Activated T-helper 1 cell treated with anti-CD3 and anti-CD28 coated beads, Interleukin-2, amount 50 U/mL, for 16 hours (primary cell): ENCODE results near the gene DDX47.
"Not testable (repeated sequence)": the region's sequence is repeated elsewhere in the genome, so short reads cannot be mapped to it uniquely, and the experiment has no call there.

Source experiments
- DNase-seq, 2 donors: peaks; one replicate each; pipeline ENCODE4 v3.0.0-alpha.2; 2020; ENCODE audit warnings: low read depth in 1 of 2, low spot score in 1 of 2

Gene DDX47

DNA sequence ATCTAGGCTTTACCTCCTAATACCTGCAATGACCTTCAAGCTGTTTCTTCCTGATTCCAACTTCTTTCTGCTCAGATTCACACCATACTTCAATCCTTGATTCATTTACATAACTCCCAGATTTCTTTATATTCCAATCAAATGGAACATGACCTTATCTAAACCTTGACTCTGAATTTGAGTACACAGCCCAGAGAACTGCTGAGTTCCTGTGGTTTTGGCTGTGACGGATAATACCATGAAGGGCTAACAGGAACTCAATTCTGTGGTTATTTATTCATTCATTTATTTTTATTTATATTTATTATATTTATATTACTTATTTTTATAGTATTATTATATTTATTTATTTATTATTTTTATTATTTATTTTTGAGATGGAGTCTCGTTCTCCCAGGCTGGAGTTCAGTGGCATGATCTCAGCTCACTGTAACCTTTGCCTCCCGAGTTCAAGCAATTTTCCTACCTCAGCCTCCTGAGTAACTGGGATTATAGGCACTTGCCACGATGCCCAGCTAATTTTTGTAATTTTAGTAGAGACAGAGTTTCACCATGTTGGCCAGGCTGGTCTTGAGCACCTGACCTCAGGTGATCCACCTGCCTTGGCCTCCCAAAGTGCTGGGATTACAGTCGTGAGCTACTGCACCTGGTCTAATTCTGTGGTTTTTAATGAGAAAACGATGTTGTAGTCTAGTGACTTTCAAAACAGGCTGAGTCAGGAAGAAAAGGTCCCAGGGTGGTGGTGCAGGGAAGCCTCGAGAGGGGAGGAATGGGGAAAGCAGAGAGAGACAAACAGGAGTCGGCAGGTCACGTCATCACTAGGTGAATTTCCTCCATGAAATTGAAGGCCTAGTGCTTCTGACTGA is 16.0 kb upstream of the DDX47 start:
- DNase-seq: no peak

DNA sequence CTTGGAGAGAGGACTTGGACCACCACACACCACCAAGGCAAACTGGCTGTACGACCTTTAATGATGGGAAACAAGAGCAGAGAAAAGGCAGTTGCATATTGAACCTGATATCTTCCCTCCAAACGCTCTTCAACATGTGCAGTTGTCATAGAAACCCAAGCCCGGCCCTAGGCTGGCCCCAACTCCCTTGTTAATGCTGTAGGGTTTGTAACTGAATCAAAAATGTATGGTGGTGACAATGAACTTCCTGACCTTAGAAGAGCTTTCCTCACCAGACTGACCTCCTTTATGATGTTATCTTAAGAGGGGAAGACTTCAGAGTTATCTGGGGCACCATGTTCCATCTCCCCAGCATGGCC is 15.4 kb upstream of the DDX47 start:
- no peak for DNase-seq

DNA sequence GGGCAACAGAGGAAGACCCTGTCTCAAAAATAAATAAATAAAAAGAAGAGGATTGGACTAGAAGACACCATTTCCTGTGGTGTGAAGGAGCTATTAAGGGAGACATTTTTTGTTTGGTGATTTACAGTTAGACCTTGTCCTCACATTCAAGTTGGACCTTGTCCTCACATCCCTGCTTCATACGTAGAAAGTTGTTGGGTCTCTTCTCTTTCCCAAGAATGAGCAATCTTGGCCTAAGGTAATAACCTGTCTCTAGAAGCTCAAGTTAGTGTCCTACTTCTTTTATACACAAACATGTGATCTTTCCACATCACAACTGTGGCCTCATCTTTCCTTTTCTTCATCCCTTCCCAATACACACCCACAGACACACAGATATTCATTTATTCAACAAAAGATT is 14.7 kb upstream of the DDX47 start:
- no peak for DNase-seq

DNA sequence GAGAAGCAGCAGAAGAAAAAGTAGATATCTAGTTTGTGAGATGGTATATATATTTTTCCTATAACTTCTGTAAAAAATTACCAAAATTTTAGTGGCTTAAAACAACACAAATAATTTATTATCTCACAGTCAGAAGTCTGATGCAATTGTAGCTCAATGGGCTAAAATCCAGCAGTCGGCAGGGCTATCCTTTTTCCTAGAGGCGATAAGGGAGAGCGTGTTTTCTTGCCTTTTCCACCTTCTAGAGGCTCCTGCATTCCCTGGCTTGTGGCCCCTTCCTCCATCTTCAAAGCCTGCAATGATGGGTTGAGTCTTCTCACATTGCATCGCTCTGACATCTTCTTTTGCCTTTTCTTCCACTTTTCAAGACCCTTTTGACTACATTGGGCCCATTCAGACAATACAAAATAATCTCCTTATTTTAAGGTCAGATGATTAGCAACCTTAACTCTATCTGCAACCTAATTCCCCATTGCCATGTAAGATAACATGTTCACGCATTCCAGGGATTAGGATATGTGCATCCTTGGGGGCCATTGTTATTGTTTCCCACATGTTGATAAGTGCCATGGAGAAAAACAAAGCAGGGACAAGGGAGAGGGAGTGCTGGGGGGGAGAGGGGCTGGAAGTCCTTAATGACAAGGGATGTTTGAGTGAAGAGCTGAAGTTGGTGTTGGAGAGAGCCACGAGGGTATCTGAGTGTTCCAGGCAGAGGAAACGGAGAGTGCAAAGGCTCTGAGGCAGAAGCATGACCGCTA is 13.8 kb upstream of the DDX47 start:
- no peak for DNase-seq

DNA sequence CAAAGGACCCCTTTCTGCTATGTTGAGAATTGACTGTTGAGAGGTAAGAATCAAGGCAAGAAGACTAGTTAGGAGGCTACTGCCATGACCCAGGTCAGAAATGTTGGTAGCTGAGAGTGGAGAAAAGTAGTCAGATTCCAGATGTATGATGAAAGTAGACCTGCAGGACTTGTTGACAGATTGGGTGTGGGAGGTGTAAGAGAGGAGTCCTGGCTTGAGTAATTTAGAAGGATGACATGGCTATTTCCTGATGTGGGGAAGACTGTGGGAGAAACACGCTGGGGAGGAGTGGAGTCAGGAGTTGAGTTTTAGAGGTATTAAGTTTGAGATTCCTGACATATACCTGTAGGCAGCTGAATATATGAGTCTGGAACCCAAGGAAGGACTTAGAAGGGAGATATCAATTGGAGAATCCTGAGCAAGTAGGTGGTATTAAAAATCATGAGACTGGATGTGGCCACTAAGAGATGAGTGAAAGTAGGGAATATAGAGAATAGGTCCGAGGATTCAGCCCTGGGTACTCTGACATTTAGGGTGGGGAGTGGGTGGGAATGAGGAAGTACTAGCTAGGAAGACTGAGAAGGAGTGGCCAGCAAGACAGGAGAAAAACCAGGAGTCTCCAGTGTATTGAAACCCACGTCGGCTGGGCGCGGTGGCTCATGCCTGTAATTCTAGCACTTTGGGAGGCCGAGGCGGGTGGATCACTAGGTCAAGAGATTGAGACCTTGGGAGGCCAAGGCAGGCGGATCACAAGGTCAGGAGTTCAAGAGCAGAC is 12.6 kb upstream of the DDX47 start:
- DNase-seq: no peak

DNA sequence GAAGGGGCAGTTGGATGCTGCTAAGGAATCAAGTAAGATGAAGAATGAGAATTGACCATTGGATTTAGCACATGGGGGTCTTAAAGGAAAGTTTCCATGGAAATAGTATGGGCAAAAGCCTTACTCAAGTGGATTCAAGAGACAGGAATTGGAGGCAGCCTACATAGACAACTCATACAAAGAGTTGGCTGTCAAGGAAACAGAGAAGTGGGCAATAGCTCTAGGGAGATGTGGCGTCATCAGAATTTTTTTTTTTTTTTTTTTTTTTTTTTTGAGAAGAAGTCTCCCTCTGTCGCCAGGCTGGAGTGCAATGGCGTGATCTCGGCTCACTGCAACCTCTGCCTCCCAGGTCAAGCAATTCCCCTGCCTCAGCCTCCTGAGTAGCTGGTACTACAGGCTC is 11.5 kb upstream of the DDX47 start:
- DNase-seq: not testable (repeated sequence)

- DNase-seq: peak in 1 of 2 donors; percentile 8
These were observed 10.0 kb upstream of the DDX47 start for GRCh38 chr12:12803186-12803585.

DNA sequence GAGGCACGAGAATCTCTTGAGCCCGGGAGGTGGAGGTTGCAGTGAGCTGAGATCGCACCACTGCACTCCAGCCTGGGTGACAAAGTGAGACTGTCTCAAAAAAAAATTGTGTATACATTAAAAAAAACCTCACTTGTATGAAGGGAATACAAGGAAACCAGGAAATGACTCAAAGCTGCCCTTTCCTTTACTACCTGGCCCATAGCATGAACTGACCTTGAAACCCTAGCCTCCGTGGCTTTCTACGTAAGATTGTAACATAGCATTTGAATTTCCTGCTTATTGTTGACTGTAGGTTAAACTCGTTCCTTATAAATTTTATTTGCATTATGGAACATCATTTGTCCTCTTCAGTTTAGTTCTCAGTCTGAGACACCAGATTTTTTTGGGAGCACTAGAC is 9.1 kb upstream of the DDX47 start:
- DNase-seq: no peak

GRCh38 chr12:12804432-12804886 is 8.7 kb upstream of the DDX47 start:
- no peak for DNase-seq

DNA sequence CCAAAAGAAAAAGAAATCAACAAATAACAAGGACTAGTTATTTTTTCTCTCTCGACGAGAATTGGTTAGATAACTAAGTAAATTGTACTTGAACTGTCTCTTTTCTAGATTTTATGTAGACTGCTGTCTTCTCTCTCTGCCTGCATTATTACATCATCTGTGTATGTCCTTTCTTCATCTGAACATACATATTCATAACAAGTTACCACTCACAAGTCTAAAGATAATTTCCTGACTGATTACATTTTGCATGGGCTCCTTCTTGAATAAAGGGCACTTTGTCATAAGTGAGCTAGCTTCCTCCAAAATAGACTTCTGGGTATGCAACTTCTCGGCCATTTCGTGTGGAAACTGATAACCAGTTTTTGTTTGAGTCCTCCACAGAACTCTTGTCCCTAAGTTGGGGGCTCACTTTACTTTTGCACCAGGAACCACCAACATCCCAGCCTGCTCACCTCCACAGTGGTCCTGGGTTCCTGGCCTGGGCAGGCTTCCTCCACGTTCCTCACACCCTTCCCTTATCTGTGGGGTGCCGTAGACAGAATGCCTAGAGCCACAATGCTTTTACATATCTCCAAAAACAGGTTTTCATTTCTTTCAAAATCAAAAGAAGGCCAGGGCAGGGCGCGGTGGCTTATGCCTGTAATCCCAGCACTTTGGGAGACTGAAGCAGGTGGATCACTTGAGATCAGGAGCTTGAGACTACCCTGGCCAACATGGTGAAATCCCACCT is 6.2 kb upstream of the DDX47 start:
- DNase-seq: no peak

DNA sequence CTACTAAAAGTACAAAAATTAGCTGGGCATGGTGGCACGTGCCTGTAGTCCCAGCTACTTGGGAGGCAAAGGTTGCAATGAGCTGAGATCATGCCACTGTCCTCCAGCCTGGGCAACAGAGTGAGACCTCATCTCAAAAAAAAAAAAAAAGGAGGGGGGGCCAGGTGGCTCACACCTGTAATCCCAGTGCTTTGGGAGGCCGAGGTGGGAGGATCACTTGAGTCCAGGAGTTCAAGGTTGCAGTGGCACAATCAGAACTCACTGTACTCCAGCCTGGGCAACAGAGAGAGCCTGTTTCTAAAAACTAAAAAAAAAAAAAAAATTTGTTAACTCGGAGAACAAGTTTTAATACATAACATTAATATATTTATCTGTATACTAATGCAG is 5.6 kb upstream of the DDX47 start:
- DNase-seq: not testable (repeated sequence)

DNA sequence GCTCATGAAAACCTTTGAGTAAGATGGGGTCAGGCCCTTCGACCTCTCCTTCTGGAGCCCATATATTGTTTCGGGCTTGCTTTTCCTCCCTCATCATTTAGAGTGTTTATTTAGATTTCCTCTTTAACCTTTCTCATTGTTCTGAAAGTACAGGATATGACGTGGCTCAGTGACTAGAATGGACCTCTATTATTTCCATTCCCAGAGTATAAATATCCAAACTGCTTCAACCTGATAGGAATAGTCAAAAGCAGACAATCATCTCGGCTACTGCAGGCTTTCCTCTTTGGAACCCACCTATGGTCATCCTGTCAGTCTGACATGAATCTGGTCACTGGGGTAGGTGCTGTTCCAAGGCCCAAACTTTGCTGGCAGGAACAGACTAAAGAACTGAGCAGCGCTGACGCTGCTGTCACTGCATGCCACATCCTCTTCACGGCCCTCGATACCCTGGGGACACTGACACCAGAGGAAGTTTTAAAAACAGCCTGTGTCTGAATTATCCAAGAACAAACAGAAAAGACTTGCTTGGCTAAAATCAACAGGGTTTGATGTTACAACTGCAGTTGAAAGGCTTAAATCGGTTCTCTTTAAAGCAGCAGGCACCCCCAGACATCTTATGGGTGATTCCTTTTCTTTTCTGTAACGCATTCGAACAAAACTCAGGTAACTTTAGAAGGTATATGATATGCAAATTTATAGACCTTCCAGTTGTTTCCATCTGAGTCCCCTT is 5.0 kb upstream of the DDX47 start:
- DNase-seq: peak; percentile 11 to 33

DNA sequence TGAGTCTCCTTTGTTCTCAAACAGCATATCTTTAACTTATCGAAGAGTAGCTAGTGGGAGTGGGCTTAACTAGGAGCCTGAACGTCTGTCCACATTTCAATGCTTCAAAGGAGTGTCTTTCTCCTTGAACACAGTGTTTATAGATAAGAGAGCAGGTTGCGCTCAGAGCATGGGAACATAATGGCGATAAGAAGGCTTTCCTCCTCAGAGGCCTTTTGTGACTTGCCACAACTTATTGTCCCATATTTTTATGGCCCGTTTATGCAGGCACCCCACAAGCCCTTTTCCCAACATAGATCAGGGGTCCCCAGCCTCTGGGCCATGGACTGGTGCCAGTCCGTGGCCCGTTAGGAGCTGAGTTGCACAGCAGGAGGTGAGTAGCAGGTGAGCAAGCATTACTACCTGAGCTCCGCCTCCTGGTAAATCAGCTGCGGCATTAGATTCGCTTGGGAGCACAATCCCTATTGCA is 2.6 kb upstream of the DDX47 start:
- no peak for DNase-seq

DNA sequence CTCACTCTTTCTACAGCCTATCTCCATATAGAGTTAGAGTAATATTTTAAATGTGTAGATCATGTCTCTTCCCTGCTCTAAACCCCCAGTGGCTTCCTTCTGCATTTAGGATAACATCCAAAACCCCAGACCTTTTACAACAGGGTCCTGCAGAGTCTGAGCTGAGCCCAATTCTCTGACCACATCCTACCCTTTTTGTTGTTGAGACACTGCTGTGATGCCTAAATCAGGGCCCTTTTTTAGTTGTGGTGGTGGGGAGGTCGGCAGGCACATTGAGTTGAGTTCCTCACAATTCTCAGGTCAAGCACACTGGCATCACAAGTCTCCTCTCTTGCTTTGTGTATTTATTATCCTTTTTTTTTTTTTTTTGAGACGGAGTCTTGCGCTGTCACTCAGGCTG is 1.8 kb upstream of the DDX47 start:
- no peak for DNase-seq

GRCh38 chr12:12812174-12812573 is 972 bp upstream of the DDX47 start:
- DNase-seq: no peak

DNA sequence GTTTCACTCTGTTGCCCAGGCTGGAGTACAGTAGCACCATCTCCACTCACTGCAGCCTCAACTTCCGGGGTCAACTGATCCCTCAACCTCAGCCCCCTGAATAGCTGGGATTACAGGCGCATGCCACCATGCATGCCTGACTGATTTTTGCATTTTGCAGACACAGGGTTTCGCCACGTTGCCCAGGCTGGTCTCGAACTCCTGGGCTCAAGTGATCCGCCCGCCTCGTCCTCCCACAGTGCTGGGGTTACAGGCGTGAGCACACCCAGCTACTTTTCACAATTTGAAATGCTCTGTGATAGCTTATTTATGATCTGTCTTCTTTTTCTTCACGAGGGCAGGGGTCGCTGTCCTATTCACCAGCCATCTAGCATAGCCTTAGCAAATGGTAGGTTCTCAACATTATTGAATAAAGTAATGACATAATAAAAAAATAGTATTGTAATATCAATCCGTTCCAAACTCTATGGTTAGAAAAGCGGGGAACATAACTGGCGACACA is 477 bp upstream of the DDX47 start:
- DNase-seq: no peak

GRCh38 chr12:12817616-12818015 is 4.5 kb downstream of the DDX47 start:
- no peak for DNase-seq

DNA sequence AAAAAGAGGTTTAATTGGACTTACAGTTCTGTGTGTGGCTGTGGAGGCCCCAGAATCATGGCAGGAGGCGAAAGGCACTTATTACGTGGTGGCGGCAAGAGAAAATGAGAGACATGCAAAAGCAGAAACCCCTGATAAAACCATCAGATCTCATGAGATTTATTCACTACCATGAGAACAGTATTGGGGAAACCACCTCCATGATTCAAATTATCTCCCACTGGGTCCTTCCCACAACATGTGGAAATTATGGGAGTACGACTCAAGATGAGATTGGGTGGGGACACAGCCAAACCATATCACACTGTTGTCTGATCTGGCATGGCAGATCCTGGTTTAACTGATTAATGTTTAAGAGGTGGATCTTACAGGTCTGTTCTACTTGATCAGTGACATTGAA is 5.6 kb downstream of the DDX47 start:
- DNase-seq: no peak

DNA sequence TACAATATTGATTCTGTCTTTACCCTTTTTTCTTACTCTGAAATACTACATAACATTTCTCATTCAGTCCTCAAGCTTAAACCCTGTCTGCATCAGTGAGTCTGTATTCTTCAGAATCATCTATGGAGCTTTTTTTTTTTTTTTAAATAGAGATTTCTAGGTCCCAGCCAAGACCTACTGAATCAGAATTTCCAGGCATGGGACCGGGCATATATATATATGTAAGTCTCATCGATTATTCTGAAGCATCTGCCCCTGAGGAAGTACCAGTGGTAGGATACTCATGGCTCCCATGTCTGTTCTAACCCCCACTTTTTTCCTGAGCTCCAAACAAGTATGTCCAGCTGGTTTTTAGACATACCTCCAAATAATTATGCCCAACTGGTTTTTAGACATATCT is 6.1 kb downstream of the DDX47 start:
- no peak for DNase-seq

- DNase-seq: no peak
These were observed 6.7 kb downstream of the DDX47 start for GRCh38 chr12:12819752-12820311.
